ENCODE results near the gene DOK6. TPM values are rescaled to one million over a fixed set of nuclear protein-coding genes. Genes with fewer than 3 reads are reported as not detected.

The DOK6 gene
- total RNA-seq, 1 donor from 2014 or later = 7.0 TPM

GRCh38 chr18:69626171-69626570 lies 225.5 kb downstream of the DOK6 start:
- H3K27ac Mint-ChIP-seq = no peak overlapping the region
- no peaks in the 10 kb centered on the region for H3K27me3 Mint-ChIP-seq
- H3K4me3 Mint-ChIP-seq (ENCODE audit: low read depth) = no peak overlapping the region
- DNase-seq (ENCODE audit: low spot score, unreplicated experiment) = no peak
- H3K4me1 Mint-ChIP-seq (ENCODE audit: low read depth) = peaks cover 3% of the 10 kb centered on the region
- no peak for TF ChIP-seq CTCF (IDR thresholded peaks at IDR 0.05; ENCODE audit: unreplicated experiment)
- no peaks in the 10 kb centered on the region for H3K9me3 Mint-ChIP-seq (ENCODE audit: low read depth)
- H3K36me3 Mint-ChIP-seq (ENCODE audit: insufficient read depth) = no peaks in the 10 kb centered on the region

GRCh38 chr18:69626643-69627242 lies 226.1 kb downstream of the DOK6 start:
- no peaks in the 10 kb centered on the region for H3K9me3 Mint-ChIP-seq (ENCODE audit: low read depth)
- no peak for TF ChIP-seq CTCF (IDR thresholded peaks at IDR 0.05; ENCODE audit: unreplicated experiment)
- no peak overlapping the region for H3K4me3 Mint-ChIP-seq (ENCODE audit: low read depth)
- peaks cover 3% of the 10 kb centered on the region for H3K4me1 Mint-ChIP-seq (ENCODE audit: low read depth)
- peak overlapping the region; percentile 22 for H3K27ac Mint-ChIP-seq
- no peaks in the 10 kb centered on the region for H3K27me3 Mint-ChIP-seq
- H3K36me3 Mint-ChIP-seq (ENCODE audit: insufficient read depth) = no peaks in the 10 kb centered on the region
- no peak for DNase-seq (ENCODE audit: low spot score, unreplicated experiment)

- no peak for TF ChIP-seq CTCF (IDR thresholded peaks at IDR 0.05; ENCODE audit: unreplicated experiment)
- no peak for DNase-seq (ENCODE audit: low spot score, unreplicated experiment)
- Mint-ChIP-seq H3K9me3 (ENCODE audit: low read depth) (no peaks in the 10 kb centered on the region), H3K4me1 (ENCODE audit: low read depth) (peaks cover 3% of the 10 kb centered on the region), H3K4me3 (ENCODE audit: low read depth) (no peak overlapping the region), H3K36me3 (ENCODE audit: insufficient read depth) (no peaks in the 10 kb centered on the region), H3K27ac (no peak overlapping the region), H3K27me3 (no peaks in the 10 kb centered on the region)
These were observed 228.2 kb downstream of the DOK6 start for GRCh38 chr18:69628774-69629359.

GRCh38 chr18:69631281-69631680 lies 230.6 kb downstream of the DOK6 start:
- no peak overlapping the region for H3K4me3 Mint-ChIP-seq (ENCODE audit: low read depth)
- no peak for DNase-seq (ENCODE audit: low spot score, unreplicated experiment)
- H3K27me3 Mint-ChIP-seq = no peaks in the 10 kb centered on the region
- H3K4me1 Mint-ChIP-seq (ENCODE audit: low read depth) = no peaks in the 10 kb centered on the region
- TF ChIP-seq CTCF (IDR thresholded peaks at IDR 0.05; ENCODE audit: unreplicated experiment) = no peak
- H3K36me3 Mint-ChIP-seq (ENCODE audit: insufficient read depth) = no peaks in the 10 kb centered on the region
- no peak overlapping the region for H3K27ac Mint-ChIP-seq
- H3K9me3 Mint-ChIP-seq (ENCODE audit: low read depth) = no peaks in the 10 kb centered on the region

GRCh38 chr18:69635482-69635881 lies 234.8 kb downstream of the DOK6 start:
- Mint-ChIP-seq H3K27me3 (no peaks in the 10 kb centered on the region), H3K9me3 (ENCODE audit: low read depth) (no peaks in the 10 kb centered on the region), H3K27ac (no peak overlapping the region), H3K36me3 (ENCODE audit: insufficient read depth) (no peaks in the 10 kb centered on the region), H3K4me3 (ENCODE audit: low read depth) (no peak overlapping the region), H3K4me1 (ENCODE audit: low read depth) (no peaks in the 10 kb centered on the region)
- TF ChIP-seq CTCF (IDR thresholded peaks at IDR 0.05; ENCODE audit: unreplicated experiment) = no peak
- DNase-seq (ENCODE audit: low spot score, unreplicated experiment) = no peak

Measured in progenitor cell of endocrine pancreas (in vitro differentiated cells).